ENCODE results near the gene TRIM27.

The TRIM27 gene

DNA sequence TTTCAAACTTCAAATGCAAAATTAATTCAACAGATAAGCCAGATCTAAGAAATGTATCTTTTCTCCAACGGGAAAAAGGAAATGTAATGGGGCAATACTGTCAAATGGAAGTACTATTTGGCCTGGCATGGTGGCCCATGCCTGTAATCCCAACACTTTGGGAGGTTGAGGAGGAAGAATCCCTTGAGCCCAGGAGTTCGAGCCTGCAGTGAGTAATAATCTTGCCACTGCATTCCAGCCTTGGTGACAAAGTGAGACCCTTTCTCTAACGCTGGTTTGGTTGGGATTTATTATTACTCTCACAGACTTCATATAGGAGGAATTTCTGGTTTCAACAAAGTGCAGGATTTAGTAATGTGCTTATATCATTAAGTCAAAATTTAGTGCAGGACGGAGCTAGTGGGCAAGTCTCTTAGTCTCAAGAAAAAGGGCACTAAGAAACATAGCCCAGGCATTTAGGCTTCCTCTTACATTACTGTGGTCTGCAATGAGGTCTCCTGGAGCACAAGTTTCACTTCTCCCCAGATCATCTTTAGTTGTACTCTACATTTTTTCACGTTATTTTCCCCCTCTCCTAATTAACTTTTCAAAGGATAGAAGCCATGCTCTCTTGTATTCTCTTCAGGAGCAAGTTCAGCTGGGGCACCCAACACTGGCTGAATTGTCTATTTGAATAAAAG lies 23.1 kb downstream of the TRIM27 start:
- DNase-seq (ENCODE audit: low spot score), result no peak
- TF ChIP-seq CTCF (IDR thresholded peaks at IDR 0.05; ENCODE audit: extremely low read depth, missing control alignments), result no peak

DNA sequence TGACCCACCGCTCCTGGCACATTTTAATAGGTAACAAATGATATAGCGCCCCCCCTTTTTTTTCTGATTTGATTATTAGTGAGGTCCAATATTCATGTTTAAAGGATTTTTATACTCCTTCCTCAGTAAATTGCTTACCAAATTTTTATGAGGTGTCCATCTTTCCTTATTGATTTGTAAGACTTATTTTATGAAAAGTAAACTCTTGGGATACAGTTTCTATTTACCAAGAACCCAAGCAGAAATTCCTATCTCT lies 25.1 kb downstream of the TRIM27 start:
- TF ChIP-seq CTCF (IDR thresholded peaks at IDR 0.05; ENCODE audit: extremely low read depth, missing control alignments), result no peak

GRCh38 chr6:28897369-28897745 lies 26.4 kb downstream of the TRIM27 start:
- no peak for TF ChIP-seq CTCF (IDR thresholded peaks at IDR 0.05; ENCODE audit: extremely low read depth, missing control alignments)
- DNase-seq (ENCODE audit: low spot score), result no peak

More for the DNA sequence above, 25.1 kb downstream of the TRIM27 start:
- DNase-seq (ENCODE audit: low spot score), result no peak

GRCh38 chr6:28896505-28897368 lies 27.0 kb downstream of the TRIM27 start:
- DNase-seq (ENCODE audit: low spot score), result peak; percentile 51
- TF ChIP-seq CTCF (IDR thresholded peaks at IDR 0.05; ENCODE audit: extremely low read depth, missing control alignments), result peak; percentile 17

DNA sequence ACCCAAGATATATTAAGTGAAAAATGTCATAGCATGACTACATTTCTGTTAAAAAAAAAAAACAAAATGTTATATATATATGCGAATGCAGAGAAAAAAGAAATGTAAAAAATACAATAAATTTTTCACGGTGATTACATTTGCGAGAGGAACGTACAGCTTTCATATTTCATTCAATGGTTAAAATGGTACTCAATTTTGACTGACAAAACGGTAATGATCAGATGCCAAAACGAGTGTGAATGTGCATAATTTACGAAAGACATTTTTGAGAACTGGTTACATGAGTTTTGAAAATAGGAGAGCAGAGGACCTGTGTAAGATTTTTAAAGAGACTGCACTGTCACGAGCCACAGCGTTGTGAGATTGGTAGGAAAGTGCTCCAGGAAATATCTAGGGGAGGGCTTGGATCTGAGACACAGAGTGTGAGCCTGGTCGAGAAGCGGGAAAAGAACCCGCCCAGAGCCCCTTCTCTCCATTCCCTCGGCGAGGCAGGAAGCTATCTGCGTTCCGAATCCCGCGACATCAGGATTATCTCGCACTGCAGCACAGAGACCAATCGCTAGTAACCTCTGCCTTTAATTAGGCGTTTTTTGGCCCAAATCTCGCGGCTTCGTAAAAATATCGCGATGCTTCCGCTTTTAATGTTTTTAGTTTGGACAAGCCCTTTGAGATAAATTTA lies 28.5 kb downstream of the TRIM27 start:
- no peak for TF ChIP-seq CTCF (IDR thresholded peaks at IDR 0.05; ENCODE audit: extremely low read depth, missing control alignments)
- DNase-seq (ENCODE audit: low spot score), result peak; percentile 91

DNA sequence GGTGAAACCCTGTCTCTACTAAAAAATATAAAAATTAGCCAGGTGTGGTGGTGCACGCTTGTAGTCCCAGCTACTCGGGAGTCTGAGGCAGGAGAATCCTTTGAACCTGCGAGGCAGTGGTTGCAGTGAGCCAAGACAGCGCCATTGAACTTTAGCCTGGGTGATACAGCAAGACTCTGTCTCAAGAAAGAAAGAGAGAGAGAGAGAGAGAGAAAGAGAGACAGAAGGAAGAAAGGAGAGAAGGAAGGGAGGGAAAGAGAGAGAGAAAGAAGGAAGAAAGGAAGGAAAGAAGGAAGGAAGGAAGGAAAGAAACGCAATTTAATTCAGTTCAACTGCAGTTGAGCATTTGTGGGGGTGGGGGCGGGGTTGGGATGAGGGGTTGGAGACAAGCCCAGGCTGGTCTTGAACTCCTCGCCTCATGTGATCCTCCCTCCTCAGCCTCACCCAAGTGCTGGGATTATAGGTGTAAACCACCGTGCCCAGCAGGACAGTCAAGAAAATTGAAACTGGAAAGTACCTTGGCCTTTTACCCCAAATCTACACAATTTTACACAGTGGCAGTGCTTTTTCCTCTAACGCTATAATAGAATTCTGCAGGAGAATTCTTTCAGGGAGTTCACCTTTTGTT lies 30.5 kb downstream of the TRIM27 start:
- no peak for DNase-seq (ENCODE audit: low spot score)
- TF ChIP-seq CTCF (IDR thresholded peaks at IDR 0.05; ENCODE audit: extremely low read depth, missing control alignments), result no peak

DNA sequence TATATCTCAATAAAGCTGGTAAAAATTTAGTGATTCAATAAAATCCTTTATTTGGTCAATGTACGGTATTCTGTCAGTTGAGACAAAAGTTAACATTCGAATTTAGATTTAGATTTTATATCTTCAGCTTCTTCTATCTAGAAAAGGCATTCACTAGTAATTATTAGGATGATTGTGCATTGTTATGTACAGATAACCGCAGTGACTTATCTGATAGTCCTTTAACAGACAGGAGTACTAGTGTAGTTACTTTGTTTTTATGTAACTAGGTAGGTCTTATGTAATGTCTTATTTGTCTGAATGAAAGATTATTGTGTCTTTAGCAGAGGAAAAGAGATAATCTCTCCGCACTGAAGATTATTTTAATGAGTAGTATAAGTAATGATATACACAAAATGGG lies 31.3 kb downstream of the TRIM27 start:
- DNase-seq (ENCODE audit: low spot score), result no peak
- TF ChIP-seq CTCF (IDR thresholded peaks at IDR 0.05; ENCODE audit: extremely low read depth, missing control alignments), result no peak

Measured in GM20000 (cell line).